Nephron (organoid): Measurements from ENCODE around the gene ISG15.
"Not testable (repeated sequence)": the region's sequence is repeated elsewhere in the genome, so short reads cannot be mapped to it uniquely, and the experiment has no call there.

Source experiments
- H3K27ac Mint-ChIP-seq, 3 experiments: 2 replicates each; pipeline ENCODE4 v1.8.0; 2020; ENCODE audit warnings: mixed read lengths in 3 of 3, mild to moderate bottlenecking in 2 of 3, moderate library complexity in 1 of 3
- H3K27me3 Mint-ChIP-seq: 2 replicates; pipeline ENCODE4 v1.8.0; 2021; ENCODE audit warnings: low read depth, mild to moderate bottlenecking, moderate library complexity, mixed read lengths
- H3K36me3 Mint-ChIP-seq: 2 replicates; pipeline ENCODE4 v1.8.0; 2020; ENCODE audit warnings: low read depth, mixed read lengths
- H3K4me1 Mint-ChIP-seq: 2 replicates; pipeline ENCODE4 v1.8.0; 2020; ENCODE audit warnings: mixed read lengths
- H3K4me3 Mint-ChIP-seq, 3 experiments: 2 replicates each; pipeline ENCODE4 v1.8.0; 2020; ENCODE audit warnings: mild to moderate bottlenecking in 3 of 3, mixed read lengths in 3 of 3, moderate library complexity in 2 of 3
- H3K9me3 Mint-ChIP-seq: 2 replicates; pipeline ENCODE4 v1.8.0; 2020; ENCODE audit warnings: mixed read lengths
- CTCF ChIP-seq, 3 experiments: fragments of 200-600 bp; sonication (generic); IDR thresholded peaks; one replicate each; pipeline ENCODE4 v1.5.0; 2021; ENCODE audit warnings: antibody characterized with exemption in 3 of 3; ENCODE audit not compliant: unreplicated experiment in 3 of 3

Gene ISG15

GRCh38 chr1:975365-975764, 37.9 kb upstream of the ISG15 start:
- peak overlapping the region in 1 of 3 experiments; percentile 31 for H3K27ac Mint-ChIP-seq
- no peak for TF ChIP-seq CTCF (IDR thresholded peaks at IDR 0.05; ENCODE audit: unreplicated experiment in 3 of 3)
- H3K4me3 Mint-ChIP-seq, result no peak overlapping the region
- peaks cover 3% of the 10 kb centered on the region for H3K9me3 Mint-ChIP-seq
- H3K4me1 Mint-ChIP-seq, result no peaks in the 10 kb centered on the region
- peaks cover 34% of the 10 kb centered on the region for H3K27me3 Mint-ChIP-seq
- peaks cover 4% of the 10 kb centered on the region for H3K36me3 Mint-ChIP-seq

- H3K36me3 Mint-ChIP-seq, result peaks cover 4% of the 10 kb centered on the region
- H3K4me1 Mint-ChIP-seq, result no peaks in the 10 kb centered on the region
- TF ChIP-seq CTCF (IDR thresholded peaks at IDR 0.05; ENCODE audit: unreplicated experiment in 3 of 3), result peak; percentile 57 to 69 (median 63)
- H3K27ac Mint-ChIP-seq, result peak overlapping the region in 1 of 3 experiments; percentile 31
- peak overlapping the region in 1 of 3 experiments; percentile 1 for H3K4me3 Mint-ChIP-seq
- peaks cover 27% of the 10 kb centered on the region for H3K27me3 Mint-ChIP-seq
- peaks cover 3% of the 10 kb centered on the region for H3K9me3 Mint-ChIP-seq
Measured at GRCh38 chr1:975896-976683, 37.2 kb upstream of the ISG15 start.

GRCh38 chr1:976791-977190, 36.5 kb upstream of the ISG15 start:
- not testable (repeated sequence) for H3K27ac Mint-ChIP-seq

GRCh38 chr1:978069-978834, 35.0 kb upstream of the ISG15 start:
- H3K27ac Mint-ChIP-seq, result no peak overlapping the region
- H3K36me3 Mint-ChIP-seq, result peaks cover 4% of the 10 kb centered on the region
- H3K4me3 Mint-ChIP-seq, result peak overlapping the region; percentile 44 to 49 (median 46)
- TF ChIP-seq CTCF (IDR thresholded peaks at IDR 0.05; ENCODE audit: unreplicated experiment in 3 of 3), result no peak
- H3K27me3 Mint-ChIP-seq, result peaks cover 31% of the 10 kb centered on the region
- H3K9me3 Mint-ChIP-seq, result peaks cover 3% of the 10 kb centered on the region
- no peaks in the 10 kb centered on the region for H3K4me1 Mint-ChIP-seq

More at GRCh38 chr1:976791-977190, 36.5 kb upstream of the ISG15 start:
- H3K27me3 Mint-ChIP-seq, result peaks cover 26% of the 10 kb centered on the region
- not testable (repeated sequence) for H3K36me3 Mint-ChIP-seq, H3K9me3 Mint-ChIP-seq, H3K4me1 Mint-ChIP-seq, H3K4me3 Mint-ChIP-seq

- no peak for TF ChIP-seq CTCF (IDR thresholded peaks at IDR 0.05; ENCODE audit: unreplicated experiment in 3 of 3)
- H3K9me3 Mint-ChIP-seq, result peaks cover 3% of the 10 kb centered on the region
- H3K4me1 Mint-ChIP-seq, result no peaks in the 10 kb centered on the region
- H3K4me3 Mint-ChIP-seq, result no peak overlapping the region
- peaks cover 38% of the 10 kb centered on the region for H3K27me3 Mint-ChIP-seq
- H3K27ac Mint-ChIP-seq, result no peak overlapping the region
- H3K36me3 Mint-ChIP-seq, result peaks cover 4% of the 10 kb centered on the region
Measured at GRCh38 chr1:978835-979743, 34.2 kb upstream of the ISG15 start.

- Mint-ChIP-seq H3K27me3 (peaks cover 33% of the 10 kb centered on the region), H3K9me3 (peaks cover 3% of the 10 kb centered on the region), H3K27ac (no peak overlapping the region), H3K4me1 (no peaks in the 10 kb centered on the region), H3K36me3 (peaks cover 4% of the 10 kb centered on the region), H3K4me3 (no peak overlapping the region)
- no peak for TF ChIP-seq CTCF (IDR thresholded peaks at IDR 0.05; ENCODE audit: unreplicated experiment in 3 of 3)
Measured at GRCh38 chr1:979744-980072, 33.6 kb upstream of the ISG15 start.
